ENCODE data around the gene EPHA3.

EPHA3 gene

GRCh38 chr3:89363171-89363570 is 255.8 kb downstream of the EPHA3 start:
- DNase-seq (ENCODE audit: low spot score), result no peak

GRCh38 chr3:89364314-89364713 is 256.9 kb downstream of the EPHA3 start:
- DNase-seq (ENCODE audit: low spot score), result no peak

GRCh38 chr3:89367166-89367565 is 259.7 kb downstream of the EPHA3 start:
- DNase-seq (ENCODE audit: low spot score), result no peak

GRCh38 chr3:89368846-89369245 is 261.4 kb downstream of the EPHA3 start:
- DNase-seq (ENCODE audit: low spot score), result no peak

- DNase-seq (ENCODE audit: low spot score), result no peak
Observed at GRCh38 chr3:89372456-89372855, 265.0 kb downstream of the EPHA3 start.

- DNase-seq (ENCODE audit: low spot score), result no peak
Observed at GRCh38 chr3:89373434-89373833, 266.0 kb downstream of the EPHA3 start.

GRCh38 chr3:89375451-89375850 is 268.0 kb downstream of the EPHA3 start:
- no peak for DNase-seq (ENCODE audit: low spot score)

- DNase-seq (ENCODE audit: low spot score), result no peak
Observed at GRCh38 chr3:89380016-89380415, 272.6 kb downstream of the EPHA3 start.

- DNase-seq (ENCODE audit: low spot score), result no peak
Observed at GRCh38 chr3:89392991-89393390, 285.6 kb downstream of the EPHA3 start.

- no peak for DNase-seq (ENCODE audit: low spot score)
Observed at GRCh38 chr3:89395456-89395855, 288.0 kb downstream of the EPHA3 start.

- DNase-seq (ENCODE audit: low spot score), result no peak
Observed at GRCh38 chr3:89395996-89396395, 288.6 kb downstream of the EPHA3 start.

- DNase-seq (ENCODE audit: low spot score), result no peak
Observed at GRCh38 chr3:89402051-89402450, 294.6 kb downstream of the EPHA3 start.

- DNase-seq (ENCODE audit: low spot score), result no peak
Observed at GRCh38 chr3:89405176-89405575, 297.8 kb downstream of the EPHA3 start.

GRCh38 chr3:89405593-89405992 is 298.2 kb downstream of the EPHA3 start:
- DNase-seq (ENCODE audit: low spot score), result no peak

- no peak for DNase-seq (ENCODE audit: low spot score)
Observed at GRCh38 chr3:89411201-89411600, 303.8 kb downstream of the EPHA3 start.

- no peak for DNase-seq (ENCODE audit: low spot score)
Observed at GRCh38 chr3:89414270-89414669, 306.8 kb downstream of the EPHA3 start.

GRCh38 chr3:89419647-89420241 is 312.3 kb downstream of the EPHA3 start:
- DNase-seq (ENCODE audit: low spot score), result no peak

GRCh38 chr3:89426060-89426459 is 318.6 kb downstream of the EPHA3 start:
- DNase-seq (ENCODE audit: low spot score), result no peak

GRCh38 chr3:89434621-89435380 is 327.4 kb downstream of the EPHA3 start:
- DNase-seq (ENCODE audit: low spot score), result no peak

GRCh38 chr3:89436846-89437245 is 329.4 kb downstream of the EPHA3 start:
- no peak for DNase-seq (ENCODE audit: low spot score)

- DNase-seq (ENCODE audit: low spot score), result no peak
Observed at GRCh38 chr3:89440386-89440785, 333.0 kb downstream of the EPHA3 start.

GRCh38 chr3:89441141-89441540 is 333.7 kb downstream of the EPHA3 start:
- DNase-seq (ENCODE audit: low spot score), result no peak

- DNase-seq (ENCODE audit: low spot score), result no peak
Observed at GRCh38 chr3:89446593-89446992, 339.2 kb downstream of the EPHA3 start.

GRCh38 chr3:89447243-89447642 is 339.8 kb downstream of the EPHA3 start:
- DNase-seq (ENCODE audit: low spot score), result no peak
